GM19238 (cell line): ENCODE measurements around the gene POC1A.

ENCODE experiments used
- DNase-seq: peaks from one replicate; pipeline ENCODE4 v3.0.0; 2011; ENCODE audit warnings: low spot score; ENCODE audit not compliant: insufficient read length

POC1A gene

DNA sequence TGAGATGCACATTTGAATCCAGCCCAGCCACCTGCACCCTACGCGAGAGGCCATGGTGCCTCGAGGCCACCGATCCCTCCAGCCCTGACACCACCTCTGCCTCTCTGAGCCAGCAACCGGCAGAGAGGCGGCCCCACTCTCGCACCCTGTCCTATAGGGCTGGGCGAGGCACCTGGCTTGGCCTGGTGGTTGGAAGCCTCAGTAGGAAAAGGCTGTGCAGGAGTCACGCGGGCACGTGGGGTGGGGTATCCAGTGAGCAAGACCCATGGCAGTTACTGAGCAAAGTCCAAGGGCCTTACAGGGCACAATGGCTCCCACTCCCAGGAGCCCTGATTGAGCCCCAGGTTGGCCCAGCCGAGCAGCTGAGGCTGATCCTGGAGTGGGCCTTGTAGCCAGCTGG is 85.5 kb downstream of the POC1A start:
- DNase-seq, result no peak

DNA sequence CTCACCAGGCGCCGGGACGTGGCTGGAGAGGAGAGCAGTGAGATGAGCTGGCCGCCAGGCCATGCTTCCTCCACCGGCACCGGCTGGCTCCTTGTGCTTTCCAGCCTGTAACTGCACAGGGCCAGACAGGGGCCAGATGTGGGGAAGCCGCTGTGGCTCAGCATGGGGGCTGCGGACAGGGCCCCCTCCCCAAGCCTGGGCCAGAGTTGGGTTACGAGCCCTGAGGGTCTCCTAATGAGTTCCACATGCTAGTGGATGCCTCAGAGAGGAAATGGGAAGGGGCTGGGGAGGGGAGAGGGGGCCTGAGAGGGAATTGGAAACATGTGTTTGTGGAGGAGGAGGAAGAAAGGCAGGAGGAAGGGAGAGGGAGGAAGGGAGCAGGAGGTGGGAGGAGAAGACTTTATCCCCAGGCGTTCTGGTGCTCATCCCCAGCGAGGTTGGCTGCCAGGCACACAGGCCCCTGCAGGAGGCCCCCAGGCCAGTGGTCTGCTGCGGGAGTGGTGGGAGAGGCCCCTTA is 86.1 kb downstream of the POC1A start:
- no peak for DNase-seq

DNA sequence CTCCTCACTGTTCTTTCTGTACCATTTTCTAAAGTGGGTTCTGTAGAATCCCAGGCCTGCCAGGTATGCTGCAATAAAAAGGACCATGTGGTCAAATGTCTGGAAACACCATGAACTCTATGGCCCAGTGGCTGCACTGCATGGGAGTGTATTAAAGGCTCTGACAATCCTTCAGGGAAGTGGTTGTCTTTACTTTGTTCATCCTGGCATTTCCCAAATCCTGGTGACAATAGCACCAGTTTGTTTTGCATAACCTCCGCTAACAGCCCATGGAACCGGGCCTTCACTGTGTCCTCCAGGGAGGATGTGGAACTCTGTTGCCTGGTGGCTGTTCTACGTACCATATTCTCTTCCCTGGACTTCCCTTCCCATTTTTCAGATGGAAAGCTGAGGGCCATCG is 86.7 kb downstream of the POC1A start:
- no peak for DNase-seq

DNA sequence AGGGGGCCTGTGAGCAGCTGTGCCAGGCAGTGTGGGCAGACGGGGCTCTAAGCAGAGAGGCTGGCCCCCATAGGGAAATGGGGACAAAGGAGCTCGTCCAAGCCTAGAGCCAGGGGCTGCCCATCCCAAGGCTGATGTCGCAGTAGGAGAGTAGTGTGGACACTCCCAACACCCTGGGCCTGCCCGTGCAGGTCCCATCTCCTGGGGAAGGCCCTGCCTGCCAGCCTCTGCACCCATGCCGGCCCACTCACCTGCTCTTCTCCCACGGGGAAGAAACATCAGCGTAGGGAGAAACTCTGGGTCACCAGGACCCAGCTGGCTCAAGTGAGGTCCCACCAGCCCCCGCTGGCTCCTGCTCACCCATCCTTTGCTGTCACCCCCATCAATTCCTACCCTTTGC is 87.2 kb downstream of the POC1A start:
- no peak for DNase-seq

DNA sequence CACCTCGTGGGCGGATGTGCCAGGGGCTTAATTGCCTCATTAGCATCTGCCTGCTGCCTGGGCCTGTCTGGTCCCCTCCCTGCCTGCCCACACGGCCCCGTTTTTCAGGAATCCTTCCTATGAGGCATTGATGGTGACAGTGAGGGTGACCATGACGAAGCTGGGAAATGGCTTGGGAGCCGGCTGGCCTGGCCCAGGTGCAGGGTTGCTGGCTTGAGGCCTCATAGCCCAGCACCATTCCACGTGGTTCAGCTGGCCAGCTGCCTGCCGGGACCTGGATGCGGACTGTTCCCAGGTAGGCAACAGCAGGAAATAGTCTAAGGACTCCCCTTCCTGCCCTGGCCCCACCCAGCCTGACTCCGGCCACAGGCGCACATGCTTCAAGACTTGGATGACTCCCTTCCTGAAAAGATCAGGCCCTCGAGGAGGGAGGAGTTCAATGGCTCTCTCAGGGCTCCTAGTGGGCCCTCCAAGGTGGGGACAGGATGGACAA is 88.9 kb downstream of the POC1A start:
- DNase-seq, result no peak

DNA sequence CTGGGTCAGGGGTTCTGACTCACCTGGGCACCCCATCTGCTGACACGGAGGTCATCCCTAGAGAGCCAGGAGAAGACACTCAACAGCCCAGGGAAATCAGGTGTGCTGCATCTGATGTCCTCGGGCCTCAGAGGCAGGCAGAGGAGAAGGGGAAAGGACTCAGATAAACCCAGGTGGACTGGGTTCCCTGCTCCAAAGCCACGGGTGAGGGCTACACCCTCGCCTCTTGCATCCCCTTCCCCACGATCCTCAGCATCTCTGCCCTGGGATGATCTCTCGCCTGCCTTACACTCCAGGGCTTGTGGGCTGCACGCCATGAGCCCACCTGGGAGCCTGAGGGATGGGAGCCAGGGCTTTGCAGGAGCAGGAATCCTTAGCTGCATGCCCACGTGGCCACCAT is 89.7 kb downstream of the POC1A start:
- DNase-seq, result no peak

DNA sequence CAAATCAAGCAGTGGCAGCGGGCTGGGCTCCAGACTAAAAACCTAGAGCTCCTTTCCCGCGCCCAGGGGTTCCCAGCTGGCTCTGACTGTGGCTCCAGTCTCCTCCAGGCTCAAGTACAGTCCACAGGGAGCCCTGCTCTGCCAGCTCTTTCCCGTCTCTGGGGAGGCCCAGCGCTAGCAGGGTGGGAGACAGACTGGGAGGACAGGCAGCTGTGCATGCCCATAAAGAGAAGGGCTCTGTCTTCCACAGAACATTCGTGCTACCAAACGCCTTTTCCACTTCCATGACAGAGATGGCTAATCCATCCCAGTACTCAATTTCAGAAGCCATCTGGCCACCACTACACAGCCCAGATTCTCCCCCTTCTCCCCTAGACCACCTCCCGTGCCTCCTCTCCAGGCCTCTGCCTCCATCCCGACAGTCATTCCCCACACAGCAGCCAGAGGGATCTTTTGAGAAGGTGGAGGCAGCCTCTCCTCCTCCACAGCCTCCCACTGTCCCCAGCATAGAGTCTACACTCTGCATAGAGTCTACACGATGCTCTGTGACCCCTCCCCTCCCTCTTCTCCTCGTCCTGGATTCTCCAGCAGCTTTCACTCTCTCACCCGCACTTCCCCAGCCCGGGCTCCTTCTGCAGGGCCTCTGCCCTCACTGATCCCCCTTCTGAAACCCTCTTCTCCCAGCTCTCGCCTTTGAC is 91.0 kb downstream of the POC1A start:
- no peak for DNase-seq

DNA sequence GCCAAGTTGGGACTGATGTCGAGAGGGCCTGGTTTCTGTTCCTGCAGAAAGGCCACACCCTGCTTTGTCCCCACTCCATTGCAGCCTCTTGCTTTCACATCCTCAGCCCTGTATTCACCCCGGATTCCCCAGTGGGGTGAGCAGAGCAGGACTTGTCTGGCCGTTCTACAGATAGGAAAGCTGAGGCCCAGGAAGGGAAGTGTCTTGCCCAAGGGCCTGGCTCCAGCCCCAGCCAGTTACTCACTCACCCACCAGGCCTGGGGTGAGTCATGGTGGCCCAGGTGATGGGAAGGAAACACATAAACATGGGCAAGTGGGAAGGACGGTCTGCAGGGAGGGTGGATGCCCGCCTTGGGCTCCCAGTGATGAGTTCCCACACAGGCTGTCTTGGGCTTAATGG is 91.7 kb downstream of the POC1A start:
- DNase-seq, result no peak

DNA sequence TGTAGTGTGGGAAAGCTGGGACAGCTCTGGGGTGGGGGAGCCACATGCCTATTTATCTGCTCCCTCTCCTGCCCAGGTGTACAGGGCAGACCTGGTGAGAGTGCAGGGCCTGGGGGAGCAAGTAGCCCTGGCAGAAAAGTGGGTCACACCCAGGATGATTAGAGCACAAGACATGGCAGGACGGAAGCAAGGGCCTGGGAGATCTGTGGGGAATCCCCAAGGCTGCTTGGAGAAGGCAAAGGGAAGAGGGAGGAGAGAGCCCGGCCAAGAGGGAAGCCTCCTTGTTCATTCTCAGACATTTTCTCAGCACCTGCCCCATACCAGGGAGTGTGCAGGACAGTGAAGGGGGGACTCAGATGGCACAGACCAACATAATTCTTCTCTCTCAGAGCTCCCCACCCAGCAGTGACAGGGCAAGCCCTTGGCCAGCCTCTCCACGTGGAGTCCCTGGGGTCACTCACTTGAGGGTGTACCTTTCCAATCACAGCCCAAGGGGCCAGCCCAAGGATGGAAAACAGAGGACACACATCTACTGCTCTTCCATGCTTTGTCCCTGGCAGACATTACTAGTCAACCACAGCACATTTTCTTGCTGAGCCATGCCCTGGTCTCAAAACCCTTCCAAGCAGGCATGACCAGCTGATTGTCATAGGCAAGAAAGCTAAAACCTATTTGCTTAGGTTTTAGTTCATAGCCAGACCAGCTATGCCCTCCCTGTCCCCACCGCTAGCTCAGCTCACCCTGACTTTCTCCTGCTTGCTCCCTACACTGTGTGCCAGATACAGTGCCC is 92.9 kb downstream of the POC1A start:
- no peak for DNase-seq

DNA sequence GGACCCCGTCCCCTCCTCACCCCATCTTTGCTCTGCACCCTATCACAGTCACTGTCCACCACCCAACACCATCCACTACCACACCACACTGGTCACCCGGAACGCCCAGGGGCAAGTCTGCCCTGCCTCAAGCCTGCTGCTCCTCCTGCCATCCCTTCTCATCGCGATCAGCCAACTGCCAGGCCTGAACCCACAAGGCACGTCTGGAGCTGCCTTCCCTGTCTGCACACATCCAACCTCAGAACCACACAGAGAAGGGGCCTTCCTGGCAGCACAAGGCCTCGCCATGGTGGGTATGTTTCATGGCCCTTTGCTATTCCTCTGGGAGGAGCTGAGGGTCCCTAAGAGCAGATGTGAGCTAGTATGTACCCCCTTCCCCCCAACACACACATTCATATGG is 94.4 kb downstream of the POC1A start:
- no peak for DNase-seq

DNA sequence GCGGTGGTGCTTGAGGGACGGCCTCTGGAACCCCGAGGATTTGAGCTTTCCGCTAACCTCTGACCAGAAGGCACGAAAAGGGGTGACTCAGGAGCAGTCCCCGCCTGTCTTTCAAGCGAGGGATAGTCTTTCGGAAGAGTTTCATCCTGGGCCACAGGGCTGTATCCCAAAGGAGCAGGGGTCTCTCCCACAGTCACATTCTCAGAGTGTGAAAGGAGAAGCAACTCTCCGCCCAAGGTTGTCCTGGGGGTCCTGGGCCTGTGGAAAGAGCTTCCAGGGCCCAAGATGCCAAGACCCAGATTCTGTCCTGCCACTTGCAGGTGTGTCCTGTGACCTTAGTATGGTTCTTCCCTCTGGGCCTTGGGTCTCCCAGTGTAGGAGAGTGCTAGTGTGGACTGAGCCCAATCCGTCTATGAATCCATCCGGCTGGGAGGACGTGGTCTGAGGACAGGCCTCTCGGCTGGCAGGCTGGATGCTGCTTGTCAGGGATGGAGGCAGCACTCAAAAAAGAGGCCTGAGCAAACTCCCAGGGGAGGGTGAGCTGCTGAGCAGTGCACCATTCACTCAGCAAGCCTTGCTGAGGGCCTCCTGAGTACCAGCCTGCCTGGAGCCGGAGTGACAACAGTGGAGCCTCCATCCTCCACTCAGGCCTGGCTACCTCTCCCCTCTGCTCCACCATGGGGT is 96.3 kb downstream of the POC1A start:
- no peak for DNase-seq

DNA sequence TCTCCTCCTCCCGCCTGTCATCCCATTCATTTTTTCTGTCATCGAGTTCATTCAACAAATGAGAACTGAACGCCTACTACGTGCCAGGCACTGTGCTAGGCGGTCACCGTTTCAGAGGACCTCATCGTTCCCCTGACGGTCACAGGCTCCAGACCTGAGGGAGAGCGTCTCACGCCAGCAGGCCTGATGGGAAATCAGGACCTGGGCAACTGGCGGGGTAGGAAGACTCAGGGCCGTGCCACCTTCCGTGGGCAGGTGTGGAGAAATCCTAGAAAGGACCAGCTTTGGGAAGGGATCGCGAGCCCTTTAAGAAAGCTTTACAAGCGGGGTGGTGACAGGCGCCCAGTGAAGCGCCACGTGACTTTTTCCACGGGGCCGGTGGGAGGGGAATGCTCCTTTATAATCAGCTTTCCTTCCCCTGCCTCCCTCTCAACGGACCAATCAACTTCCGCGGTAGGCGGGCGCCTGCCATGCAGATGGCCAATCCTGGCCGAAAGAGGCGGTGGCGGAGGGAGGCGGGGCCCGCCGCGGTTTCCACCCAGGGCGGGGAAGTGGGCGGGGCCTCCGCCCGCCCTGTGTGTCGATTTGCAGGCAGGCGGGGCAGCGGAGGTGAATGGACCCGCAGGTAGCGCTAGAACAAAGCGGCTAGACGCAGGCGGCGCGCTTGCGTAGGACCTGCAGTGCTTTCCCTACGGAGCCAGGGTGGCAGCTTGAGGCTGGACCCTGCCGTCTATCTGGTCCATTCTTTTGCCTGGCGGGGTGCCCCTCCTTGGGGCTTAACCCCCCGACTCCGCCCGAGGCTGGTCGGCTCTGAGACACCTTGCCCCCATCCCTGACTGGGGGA is 97.0 kb downstream of the POC1A start:
- peak; percentile 97 for DNase-seq

DNA sequence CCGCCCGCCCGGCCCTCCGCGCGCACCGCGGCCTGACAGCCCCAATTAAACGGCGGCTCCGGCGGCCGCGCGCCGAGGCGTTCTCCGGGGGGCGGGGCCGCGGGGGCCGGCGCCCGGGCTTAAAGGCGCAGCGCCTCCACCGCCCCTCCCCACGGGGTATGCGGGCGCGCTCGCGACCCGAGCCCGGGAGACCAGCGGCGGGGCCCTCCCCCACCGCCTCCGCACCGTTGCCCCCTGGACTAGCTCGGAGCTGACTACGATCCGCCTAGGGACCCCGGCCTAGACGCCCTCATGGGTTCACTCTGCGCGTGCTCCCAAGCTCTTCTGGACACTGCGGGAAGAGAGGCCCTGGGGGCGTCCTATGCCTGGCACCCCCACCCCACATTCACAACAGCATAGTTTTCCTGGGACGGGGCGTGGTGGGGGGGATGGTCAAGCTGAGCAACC is 97.7 kb downstream of the POC1A start, which contains the start of gene DUSP7:
Gene DUSP7, minus strand, starts transcription at position 51 of the 447 bp plus-strand sequence. CDS start 205 bp downstream, outside the sequence.
- peak; percentile 75 for DNase-seq

DNA sequence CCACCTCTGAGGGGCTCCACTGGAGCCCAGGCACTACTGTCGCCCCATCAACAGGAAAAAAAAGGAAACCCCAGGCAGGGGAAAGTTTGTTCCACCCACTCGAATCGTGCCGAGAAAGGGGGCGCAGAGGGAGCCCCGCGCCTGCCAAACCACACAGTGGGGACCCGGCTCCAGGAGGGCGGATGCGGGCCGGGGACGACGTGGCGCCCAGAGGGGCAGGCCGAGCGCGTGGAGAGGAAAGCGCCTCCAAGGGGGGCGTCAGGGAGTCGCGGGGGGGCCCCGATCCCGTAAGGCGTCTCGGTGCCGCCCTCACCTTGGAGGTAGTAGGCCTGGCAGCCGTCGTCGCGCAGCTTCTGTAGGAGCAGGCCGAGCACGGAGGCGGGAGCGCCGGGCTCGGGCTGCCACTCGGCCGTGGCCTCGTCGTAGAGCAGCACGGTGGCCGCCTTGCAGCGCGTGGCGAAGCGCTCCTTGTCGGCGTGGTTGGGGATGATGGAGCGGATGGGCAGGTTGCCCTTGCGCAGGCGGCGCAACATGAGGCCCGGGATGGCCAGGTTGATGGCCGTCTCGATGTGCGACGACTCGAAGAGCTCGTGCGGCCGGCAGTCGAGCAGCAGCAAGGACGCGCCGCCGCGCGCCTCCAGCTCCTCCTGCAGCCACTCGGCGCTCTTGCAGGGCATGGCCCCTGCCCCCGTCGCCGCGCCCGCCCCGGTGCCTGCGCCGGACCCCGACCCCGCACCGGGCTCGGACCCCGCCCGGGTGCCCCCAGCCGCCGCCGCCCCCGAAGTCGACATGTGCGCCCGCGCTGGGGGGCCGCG is 98.5 kb downstream of the POC1A start:
- DNase-seq, result peak; percentile 61

DNA sequence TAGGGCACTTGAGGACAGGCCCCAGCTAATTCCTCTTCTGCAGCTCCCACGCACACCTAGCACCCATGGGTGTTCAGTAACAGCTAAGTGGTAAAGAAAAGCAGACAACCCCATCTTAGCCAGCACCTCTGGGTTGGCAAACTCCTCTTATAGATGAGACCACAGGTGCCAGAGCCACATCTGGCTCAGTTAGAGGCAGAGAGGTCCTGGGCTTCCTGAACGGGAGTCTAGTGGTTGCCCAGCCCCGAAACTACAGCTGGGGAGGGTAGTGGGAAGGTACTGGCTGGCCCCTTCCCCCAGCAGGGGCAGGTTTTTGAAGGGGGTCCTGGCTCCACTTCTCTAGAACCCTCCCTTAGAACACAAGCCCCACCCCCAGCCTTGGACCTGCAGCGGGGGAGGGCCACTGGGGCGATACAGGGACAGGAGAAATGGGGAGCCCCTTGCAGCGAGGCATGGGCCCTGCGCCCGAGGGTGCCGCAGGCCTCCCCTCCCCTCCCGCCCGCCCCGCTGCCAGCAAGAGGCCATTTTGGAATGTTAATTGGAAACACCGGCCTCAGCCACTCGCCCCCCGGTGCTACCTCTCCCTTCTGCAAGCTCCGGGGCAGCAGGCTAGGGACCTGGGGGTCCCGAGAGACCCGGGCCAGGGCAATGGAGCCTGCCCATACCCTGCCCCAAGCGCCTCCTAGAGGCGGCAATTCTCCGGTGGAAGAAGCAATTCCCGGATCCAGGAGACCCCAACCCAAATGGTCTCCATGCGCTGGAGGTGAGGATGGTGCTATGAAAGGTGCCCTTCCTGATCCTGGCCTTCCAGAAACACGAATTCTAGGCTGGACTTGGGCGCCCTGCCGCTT is 99.3 kb downstream of the POC1A start:
- DNase-seq, result no peak

DNA sequence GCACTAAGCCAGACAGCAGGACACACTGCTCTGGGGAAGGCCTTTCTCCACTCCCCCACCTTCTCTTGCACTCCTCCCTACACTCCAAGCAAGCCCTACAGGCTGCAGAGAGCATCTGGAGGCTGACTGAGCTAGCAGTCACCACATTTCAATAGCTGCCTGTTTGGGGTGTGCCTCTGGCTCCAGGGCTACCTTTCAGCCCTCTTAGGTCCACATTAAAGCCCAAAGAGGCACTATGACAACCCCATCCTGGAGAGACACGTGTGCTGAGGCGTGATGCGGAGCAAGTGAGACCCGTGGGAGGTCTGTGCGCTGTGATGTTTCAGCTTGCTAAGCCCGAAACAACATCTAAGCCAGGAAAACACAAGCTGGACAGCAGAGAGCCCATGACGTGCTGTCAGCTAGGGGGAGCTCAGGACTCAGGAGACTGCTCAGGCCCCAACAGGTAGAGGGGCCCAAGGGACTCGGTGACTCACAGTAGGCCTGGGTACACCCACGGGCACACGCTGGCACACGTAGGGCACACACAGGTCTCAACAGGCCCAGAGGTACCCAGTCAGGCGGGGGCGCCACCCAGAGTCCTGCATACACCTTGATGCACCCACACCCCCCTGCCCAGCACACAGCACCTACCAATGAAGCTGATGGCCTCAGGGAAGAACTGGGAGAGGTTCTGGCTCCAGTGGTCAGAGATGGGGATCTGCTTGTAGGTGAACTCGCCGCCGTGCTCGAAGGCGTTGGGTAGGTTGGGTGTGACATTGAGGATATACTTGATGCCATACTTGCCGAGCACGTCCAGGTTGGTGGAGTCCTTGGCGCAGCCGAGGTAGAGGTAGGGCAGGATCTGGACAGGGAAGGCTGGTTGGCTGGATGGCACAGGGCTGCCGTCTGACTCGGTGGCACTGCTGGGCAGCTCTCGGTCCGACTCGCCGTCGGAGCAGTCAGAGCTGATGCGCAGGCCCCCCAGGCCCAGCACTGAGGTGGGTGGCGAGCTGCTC is 100.6 kb downstream of the POC1A start:
- DNase-seq, result no peak

DNA sequence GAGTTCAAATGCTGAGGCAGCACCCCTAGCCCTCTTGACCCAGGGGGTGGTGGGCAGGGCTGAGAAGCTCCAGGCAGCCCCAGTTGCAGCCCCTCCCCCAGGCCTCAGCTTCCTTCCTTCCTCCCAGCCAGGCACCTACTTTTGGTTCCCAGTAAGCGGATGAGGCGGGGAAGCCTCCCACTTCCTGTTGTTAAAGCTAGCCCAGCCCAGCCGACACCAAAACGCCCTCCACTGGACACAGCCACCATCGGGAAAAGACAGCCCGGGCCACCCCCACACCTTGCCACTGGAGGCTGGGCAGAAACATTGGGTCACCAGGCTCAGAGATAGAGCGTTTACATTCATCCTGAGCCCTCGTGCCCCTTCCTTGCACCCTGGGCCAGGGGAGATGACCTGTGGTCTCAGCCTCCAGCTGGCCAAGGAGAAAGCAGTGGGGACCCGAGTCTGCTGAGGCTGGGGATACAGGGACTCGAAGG is 101.4 kb downstream of the POC1A start:
- peak; percentile 44 for DNase-seq

DNA sequence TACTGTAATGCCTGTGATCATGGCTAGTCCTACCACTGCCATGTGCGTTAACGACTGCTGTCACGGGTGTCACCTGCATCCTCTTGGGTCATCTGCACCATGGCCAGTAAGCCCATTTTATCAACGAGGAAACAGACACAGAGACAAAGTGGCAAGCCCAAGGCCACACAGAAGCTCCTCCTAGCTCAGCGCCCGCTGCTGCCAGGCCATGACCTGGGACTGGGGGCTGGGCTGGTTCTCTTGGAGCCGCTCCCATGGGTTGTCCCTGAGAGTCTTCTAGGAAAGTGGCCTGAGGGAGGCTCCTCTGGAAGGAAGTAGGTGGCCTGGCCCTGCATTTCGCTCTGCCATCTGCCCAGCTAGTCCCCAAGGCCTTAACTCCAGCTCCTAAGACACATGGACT is 102.8 kb downstream of the POC1A start:
- no peak for DNase-seq
